Stomach (tissue), 4 donors: ENCODE results near the gene ZSWIM5.

ENCODE experiments used
- EP300 ChIP-seq: sonication (generic); formaldehyde crosslinking; IDR thresholded peaks from one replicate; pipeline ENCODE4 v1.6.1; 2017; ENCODE audit warnings: antibody characterized with exemption
- TF ChIP-seq, protein P1 (sequence below), 7 experiments: fragments of 450-650 bp in 4 of 7; fragments of 200-600 bp in 3 of 7; sonication (generic) in 3 of 7; IDR thresholded peaks; one replicate each; pipeline ENCODE4 v1.5.1; 2016 to 2019; ENCODE audit warnings: antibody characterized with exemption in 7 of 7, control low read depth in 2 of 7, mild to moderate bottlenecking in 1 of 7

GRCh38 chr1:45008516-45008915 lies 197.9 kb downstream of the ZSWIM5 start:
- no peak for TF ChIP-seq EP300
- TF ChIP-seq, protein P1, sequence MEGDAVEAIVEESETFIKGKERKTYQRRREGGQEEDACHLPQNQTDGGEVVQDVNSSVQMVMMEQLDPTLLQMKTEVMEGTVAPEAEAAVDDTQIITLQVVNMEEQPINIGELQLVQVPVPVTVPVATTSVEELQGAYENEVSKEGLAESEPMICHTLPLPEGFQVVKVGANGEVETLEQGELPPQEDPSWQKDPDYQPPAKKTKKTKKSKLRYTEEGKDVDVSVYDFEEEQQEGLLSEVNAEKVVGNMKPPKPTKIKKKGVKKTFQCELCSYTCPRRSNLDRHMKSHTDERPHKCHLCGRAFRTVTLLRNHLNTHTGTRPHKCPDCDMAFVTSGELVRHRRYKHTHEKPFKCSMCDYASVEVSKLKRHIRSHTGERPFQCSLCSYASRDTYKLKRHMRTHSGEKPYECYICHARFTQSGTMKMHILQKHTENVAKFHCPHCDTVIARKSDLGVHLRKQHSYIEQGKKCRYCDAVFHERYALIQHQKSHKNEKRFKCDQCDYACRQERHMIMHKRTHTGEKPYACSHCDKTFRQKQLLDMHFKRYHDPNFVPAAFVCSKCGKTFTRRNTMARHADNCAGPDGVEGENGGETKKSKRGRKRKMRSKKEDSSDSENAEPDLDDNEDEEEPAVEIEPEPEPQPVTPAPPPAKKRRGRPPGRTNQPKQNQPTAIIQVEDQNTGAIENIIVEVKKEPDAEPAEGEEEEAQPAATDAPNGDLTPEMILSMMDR (IDR thresholded peaks at IDR 0.05), result no peak
